Measurements from ENCODE around the gene RUNX2.

DNA sequence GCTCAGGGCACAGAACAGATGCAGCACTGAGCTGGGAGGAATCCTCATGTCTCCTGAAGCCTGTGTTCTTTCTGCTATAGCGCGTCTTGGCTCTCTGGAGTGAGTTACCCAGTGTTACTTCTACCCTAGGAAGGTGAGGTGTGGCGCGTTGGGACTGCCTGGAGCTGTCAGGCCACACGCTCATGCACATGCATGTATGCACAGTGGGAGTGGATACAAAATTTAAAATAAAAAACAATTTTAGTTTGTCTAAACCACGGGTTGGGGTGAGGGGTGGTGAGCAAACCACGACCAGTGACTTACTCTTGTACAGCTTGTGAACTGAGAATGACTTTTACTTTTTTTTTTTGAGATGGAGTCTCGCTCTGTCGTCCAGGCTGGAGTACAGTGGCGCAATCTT, 348.2 kb downstream of the RUNX2 start:
- TF ChIP-seq, protein P1, sequence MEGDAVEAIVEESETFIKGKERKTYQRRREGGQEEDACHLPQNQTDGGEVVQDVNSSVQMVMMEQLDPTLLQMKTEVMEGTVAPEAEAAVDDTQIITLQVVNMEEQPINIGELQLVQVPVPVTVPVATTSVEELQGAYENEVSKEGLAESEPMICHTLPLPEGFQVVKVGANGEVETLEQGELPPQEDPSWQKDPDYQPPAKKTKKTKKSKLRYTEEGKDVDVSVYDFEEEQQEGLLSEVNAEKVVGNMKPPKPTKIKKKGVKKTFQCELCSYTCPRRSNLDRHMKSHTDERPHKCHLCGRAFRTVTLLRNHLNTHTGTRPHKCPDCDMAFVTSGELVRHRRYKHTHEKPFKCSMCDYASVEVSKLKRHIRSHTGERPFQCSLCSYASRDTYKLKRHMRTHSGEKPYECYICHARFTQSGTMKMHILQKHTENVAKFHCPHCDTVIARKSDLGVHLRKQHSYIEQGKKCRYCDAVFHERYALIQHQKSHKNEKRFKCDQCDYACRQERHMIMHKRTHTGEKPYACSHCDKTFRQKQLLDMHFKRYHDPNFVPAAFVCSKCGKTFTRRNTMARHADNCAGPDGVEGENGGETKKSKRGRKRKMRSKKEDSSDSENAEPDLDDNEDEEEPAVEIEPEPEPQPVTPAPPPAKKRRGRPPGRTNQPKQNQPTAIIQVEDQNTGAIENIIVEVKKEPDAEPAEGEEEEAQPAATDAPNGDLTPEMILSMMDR (IDR thresholded peaks at IDR 0.05), result no peak
- no peak for TF ChIP-seq EZH2 (IDR thresholded peaks at IDR 0.05; ENCODE audit: borderline replicate concordance, insufficient read depth, low read depth, low read length, poor library complexity, severe bottlenecking)
